Activated CD8-positive, alpha-beta T cell treated with anti-CD3 and anti-CD28 coated beads for 36 hours (primary cell): ENCODE measurements around the gene COX11. TPM values are rescaled to one million over a fixed set of nuclear protein-coding genes. Genes with fewer than 3 reads are reported as not detected.

Experiments used
- ATAC-seq: fragments of 200-7000 bp; cut with Tn5 transposase; one replicate; pipeline ENCODE4 v1.10.0; 2021; ENCODE audit warnings: mild to moderate bottlenecking, moderate library complexity
- CTCF ChIA-PET: fragments of 350-600 bp; sonication (Branson Sonifier 250); formaldehyde crosslinking; loops from one replicate; lab custom pipeline; 2021; ENCODE audit warnings: antibody characterized with exemption; lab: Charles Lee
- POLR2A ChIA-PET: fragments of 350-600 bp; sonication (Branson Sonifier 250); formaldehyde crosslinking; loops from one replicate; lab custom pipeline; 2021; ENCODE audit warnings: antibody characterized with exemption; lab: Charles Lee
- DNase-seq: peaks from one replicate; pipeline ENCODE4 v3.0.0-alpha.2; 2020
- H3K27ac Mint-ChIP-seq: one replicate; pipeline ENCODE4 v1.8.0; 2021; ENCODE audit warnings: mild to moderate bottlenecking, mixed read lengths
- H3K27me3 Mint-ChIP-seq: one replicate; pipeline ENCODE4 v1.8.0; 2021; ENCODE audit warnings: mixed read lengths
- H3K36me3 Mint-ChIP-seq: one replicate; pipeline ENCODE4 v1.8.0; 2021; ENCODE audit warnings: low read depth, mixed read lengths
- H3K4me1 Mint-ChIP-seq: one replicate; pipeline ENCODE4 v1.8.0; 2021; ENCODE audit warnings: low read depth, mixed read lengths
- H3K4me3 Mint-ChIP-seq: one replicate; pipeline ENCODE4 v1.8.0; 2021; ENCODE audit warnings: mild to moderate bottlenecking, moderate library complexity, mixed read lengths
- H3K9me3 Mint-ChIP-seq: one replicate; pipeline ENCODE4 v1.8.0; 2021; ENCODE audit warnings: mixed read lengths
- CTCF ChIP-seq: fragments of 200-600 bp; IDR thresholded peaks from one replicate; pipeline ENCODE4 v1.8.0; 2022; ENCODE audit warnings: antibody characterized with exemption, mild to moderate bottlenecking
- intact Hi-C: fragments of 100-400 bp; cut with micrococcal nuclease; formaldehyde crosslinking; loops from one replicate; pipeline ENCODE4 v1.10.0; 2022
- total RNA-seq, 2 experiments: library from RNA; stranded (reverse); gene quantifications; one replicate each; pipeline ENCODE4 v1.2.3, GENCODE V29; 2021

Gene COX11
- total RNA-seq, 2 experiments from 2014 or later, result 44.9 to 46.8 TPM

- no peaks in the 10 kb centered on the region for H3K9me3 Mint-ChIP-seq
- peaks cover 20% of the 10 kb centered on the region for H3K36me3 Mint-ChIP-seq
- DNase-seq (no peak), ATAC-seq (no peak)
- intact Hi-C loops, result no loop called here
- no peak overlapping the region for H3K4me3 Mint-ChIP-seq
- H3K4me1 Mint-ChIP-seq, result no peaks in the 10 kb centered on the region
- CTCF ChIA-PET, result no interaction called here
- no peak overlapping the region for H3K27ac Mint-ChIP-seq
- no peak for TF ChIP-seq CTCF
- POLR2A ChIA-PET, result no interaction called here
- no peaks in the 10 kb centered on the region for H3K27me3 Mint-ChIP-seq
These were observed 11.7 kb downstream of the COX11 start for GRCh38 chr17:54956791-54957190.

- Mint-ChIP-seq H3K27me3 (peaks cover 11% of the 10 kb centered on the region), H3K4me1 (peaks cover 4% of the 10 kb centered on the region), H3K9me3 (no peaks in the 10 kb centered on the region), H3K36me3 (peaks cover 3% of the 10 kb centered on the region), H3K27ac (no peak overlapping the region), H3K4me3 (no peak overlapping the region)
- ChIA-PET CTCF (interaction anchor here (1.5 kb wide), 1 partner anchor 45 kb away, joined by 4 read pairs; no protein-coding TSS in a partner anchor), POLR2A (no interaction called here)
- intact Hi-C loops, result no loop called here
- no peak for ATAC-seq
- no peak for DNase-seq
- TF ChIP-seq CTCF, result no peak
These were observed 17.2 kb downstream of the COX11 start for GRCh38 chr17:54951286-54951685.

GRCh38 chr17:54950116-54950515 is 18.3 kb downstream of the COX11 start:
- Mint-ChIP-seq H3K27ac (no peak overlapping the region), H3K4me3 (no peak overlapping the region), H3K27me3 (peaks cover 13% of the 10 kb centered on the region), H3K9me3 (no peaks in the 10 kb centered on the region), H3K4me1 (peaks cover 7% of the 10 kb centered on the region), H3K36me3 (peaks cover 3% of the 10 kb centered on the region)
- CTCF ChIA-PET, result interaction anchor here (1.5 kb wide), 1 partner anchor 47 kb away, joined by 4 read pairs; no protein-coding TSS in a partner anchor
- no peak for ATAC-seq
- TF ChIP-seq CTCF, result no peak
- no peak for DNase-seq
- intact Hi-C loops, result no loop called here
- POLR2A ChIA-PET, result interaction anchor here (0.6 kb wide), 1 partner anchor 472 kb away, joined by 4 read pairs; the partner anchor contains the start of gene MMD

GRCh38 chr17:54948380-54948779 is 20.1 kb downstream of the COX11 start:
- ATAC-seq (peak; percentile 82), DNase-seq (peak; percentile 31)
- Mint-ChIP-seq H3K4me1 (peaks cover 7% of the 10 kb centered on the region), H3K9me3 (no peaks in the 10 kb centered on the region), H3K4me3 (no peak overlapping the region), H3K27me3 (peaks cover 14% of the 10 kb centered on the region), H3K27ac (no peak overlapping the region), H3K36me3 (no peaks in the 10 kb centered on the region)
- ChIA-PET POLR2A (no interaction called here), CTCF (no interaction called here)
- intact Hi-C loops, result no loop called here
- TF ChIP-seq CTCF, result no peak

- ATAC-seq, result no peak
These were observed 21.1 kb downstream of the COX11 start for GRCh38 chr17:54947396-54947795.

More at GRCh38 chr17:54947396-54947795, 21.1 kb downstream of the COX11 start:
- no peak for TF ChIP-seq CTCF
- Mint-ChIP-seq H3K4me3 (no peak overlapping the region), H3K27ac (no peak overlapping the region), H3K36me3 (no peaks in the 10 kb centered on the region), H3K9me3 (no peaks in the 10 kb centered on the region), H3K4me1 (peaks cover 7% of the 10 kb centered on the region), H3K27me3 (peaks cover 14% of the 10 kb centered on the region)
- ChIA-PET CTCF (no interaction called here), POLR2A (no interaction called here)
- no peak for DNase-seq
- intact Hi-C loops, result no loop called here
